CD4-positive, alpha-beta T cell treated with Interleukin-21 for 1 hour (primary cell): ENCODE data around the gene WAC.
"Not testable (repeated sequence)": the region's sequence is repeated elsewhere in the genome, so short reads cannot be mapped to it uniquely, and the experiment has no call there.

Experiments
- DNase-seq: peaks from one replicate; pipeline ENCODE4 v3.0.0-alpha.2; 2020

WAC gene

GRCh38 chr10:28619455-28619854 is 86.5 kb downstream of the WAC start:
- DNase-seq: no peak

- no peak for DNase-seq
Measured at GRCh38 chr10:28620251-28620650, 87.3 kb downstream of the WAC start.

DNA sequence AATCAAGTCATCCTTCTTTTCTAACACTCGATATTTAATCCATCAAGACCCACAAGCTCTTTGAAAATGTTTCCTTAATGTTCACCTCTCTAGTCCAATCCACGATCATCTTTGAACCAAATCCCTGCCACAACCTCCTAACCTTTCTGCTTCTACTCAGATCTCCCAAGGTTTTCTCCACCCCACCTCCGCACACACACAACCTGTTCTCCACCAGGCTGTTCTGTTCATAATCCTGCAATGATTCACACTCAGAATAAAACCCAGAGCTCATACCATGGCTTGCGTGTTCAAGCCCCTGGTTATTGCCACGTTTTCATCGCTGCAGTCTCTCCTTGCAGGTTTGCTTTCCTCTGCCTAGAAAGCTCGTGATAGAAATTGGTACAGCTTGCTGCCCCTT is 90.6 kb downstream of the WAC start:
- no peak for DNase-seq

DNA sequence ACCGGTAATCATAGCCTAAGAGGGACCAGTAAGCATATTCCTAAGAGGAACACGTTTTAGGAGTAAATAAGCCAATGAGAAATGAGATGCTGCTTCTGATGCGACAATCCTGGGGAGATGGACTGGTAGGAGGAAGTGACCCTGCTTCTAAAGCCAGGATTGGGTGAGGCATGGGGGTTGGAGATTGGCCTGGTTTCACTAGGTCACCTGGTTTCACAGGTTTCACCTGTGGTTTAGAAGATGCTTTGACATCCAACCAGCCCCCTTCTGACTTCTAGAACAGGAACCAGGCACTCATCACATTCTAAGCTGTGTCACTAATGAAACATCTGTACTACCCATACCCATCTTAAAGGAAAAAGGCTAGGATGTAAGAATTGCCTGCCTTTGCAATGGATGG is 91.4 kb downstream of the WAC start:
- DNase-seq: no peak

DNA sequence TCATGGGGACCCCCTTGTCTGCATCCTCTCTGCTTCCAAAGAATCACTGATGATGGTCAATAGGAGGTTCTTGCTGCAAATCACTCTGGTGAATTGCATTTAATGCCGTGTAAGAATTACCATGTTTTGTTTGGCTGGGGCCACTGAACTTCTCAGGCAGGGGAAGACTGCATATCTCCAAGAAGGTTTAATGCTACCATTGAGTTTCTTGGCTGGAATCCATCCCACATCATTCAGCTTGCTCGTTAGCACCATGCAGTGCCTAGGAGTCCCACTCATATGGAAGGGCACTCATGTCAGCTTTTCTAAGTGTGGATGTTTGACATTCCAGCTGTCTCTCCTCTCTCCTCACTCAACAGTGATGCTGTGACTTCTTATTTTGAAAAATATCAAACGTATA is 94.2 kb downstream of the WAC start:
- no peak for DNase-seq

- DNase-seq: peak; percentile 58
Measured at GRCh38 chr10:28628184-28628893, 95.4 kb downstream of the WAC start.

DNA sequence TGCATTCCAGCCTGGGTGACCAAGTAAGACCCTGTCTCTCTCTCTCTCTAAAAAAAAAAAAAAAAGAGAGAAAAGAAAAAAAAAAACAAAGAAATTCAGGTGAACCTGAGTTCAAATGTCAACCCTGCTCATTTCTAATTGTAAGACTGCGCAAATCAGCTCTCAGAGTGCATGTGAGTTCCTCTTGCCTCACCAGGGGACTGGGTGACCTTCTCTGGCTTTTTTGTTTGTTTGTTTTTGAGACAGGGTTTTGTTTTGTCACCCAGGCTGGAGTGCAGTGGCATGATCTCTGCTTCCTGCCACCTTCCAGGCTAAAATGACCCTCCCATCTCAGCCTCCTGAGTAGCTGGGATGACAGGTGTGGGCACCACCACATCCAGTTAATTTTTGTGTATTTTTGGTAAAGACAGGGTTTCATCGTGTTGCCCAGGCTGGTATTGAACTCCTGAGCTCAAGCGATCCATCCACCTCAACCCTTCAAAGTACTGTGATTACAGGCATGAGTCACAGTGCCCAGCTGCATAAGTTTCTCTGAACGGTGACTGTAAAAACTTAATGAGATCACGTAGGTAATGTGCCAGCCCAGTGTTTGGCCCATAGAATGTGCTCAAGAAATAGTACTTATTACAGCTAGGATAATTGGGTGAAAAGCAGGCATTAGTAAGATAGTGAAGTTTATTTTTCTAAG is 99.1 kb downstream of the WAC start:
- no peak for DNase-seq

- DNase-seq: no peak
Measured at GRCh38 chr10:28632584-28632945, 99.6 kb downstream of the WAC start.

DNA sequence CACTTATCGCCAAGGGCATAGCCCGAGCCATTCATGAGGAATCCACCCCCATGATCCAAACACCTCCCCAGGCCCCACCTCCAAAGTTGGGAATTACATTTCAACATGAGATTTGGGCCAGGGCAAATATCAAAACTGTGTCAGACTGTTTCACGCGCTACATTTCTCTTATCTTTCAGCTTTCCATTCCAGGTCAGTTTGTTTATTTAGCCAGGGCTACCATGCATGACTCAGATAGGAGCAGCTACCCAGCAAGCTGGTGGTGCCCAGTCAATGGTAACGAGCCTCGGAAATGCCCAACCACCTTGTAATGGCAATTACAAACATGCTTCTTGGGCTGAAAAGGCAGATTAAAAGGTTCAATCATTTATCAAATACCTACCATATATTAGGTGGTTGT is 100.8 kb downstream of the WAC start:
- DNase-seq: no peak

DNA sequence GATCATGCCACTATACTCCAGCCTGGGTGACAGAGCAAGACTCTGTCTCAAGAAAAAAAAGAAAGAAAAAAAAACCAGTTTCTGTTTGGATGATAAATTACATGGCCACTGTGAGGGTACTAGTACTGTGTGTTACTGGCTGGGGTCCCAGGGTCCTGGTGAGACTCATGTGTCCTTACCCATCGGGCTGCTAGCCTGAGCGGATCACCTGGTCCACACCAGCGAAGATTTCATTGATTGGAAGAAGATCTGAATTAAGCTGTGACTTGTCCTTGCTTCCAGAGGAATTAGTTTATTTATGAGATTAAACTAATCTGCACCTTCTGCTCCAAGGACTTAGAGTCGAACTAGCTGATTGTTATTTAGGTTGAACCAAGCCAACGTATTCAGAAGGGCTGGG is 104.4 kb downstream of the WAC start:
- no peak for DNase-seq

GRCh38 chr10:28638392-28638791 is 105.5 kb downstream of the WAC start:
- DNase-seq: no peak

DNA sequence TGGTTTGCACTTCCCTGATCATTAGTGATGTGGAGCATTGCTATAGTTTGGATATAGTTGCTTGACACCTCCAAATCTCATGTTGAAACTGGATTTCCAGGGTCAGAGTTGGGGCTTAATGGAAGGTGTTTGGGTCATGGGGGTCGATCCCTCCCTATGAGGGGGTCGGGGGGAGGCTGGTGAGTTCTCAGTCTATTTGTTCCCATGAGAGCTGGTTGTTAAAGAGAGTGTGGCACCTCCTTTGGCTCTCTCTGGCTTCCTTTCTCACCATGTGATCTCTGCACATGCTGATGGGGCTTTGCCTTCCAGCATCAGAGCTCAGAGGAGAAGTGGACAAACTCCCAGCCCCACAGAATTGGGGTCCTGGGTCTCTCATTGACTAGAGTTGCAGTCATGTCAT is 107.6 kb downstream of the WAC start:
- no peak for DNase-seq

DNA sequence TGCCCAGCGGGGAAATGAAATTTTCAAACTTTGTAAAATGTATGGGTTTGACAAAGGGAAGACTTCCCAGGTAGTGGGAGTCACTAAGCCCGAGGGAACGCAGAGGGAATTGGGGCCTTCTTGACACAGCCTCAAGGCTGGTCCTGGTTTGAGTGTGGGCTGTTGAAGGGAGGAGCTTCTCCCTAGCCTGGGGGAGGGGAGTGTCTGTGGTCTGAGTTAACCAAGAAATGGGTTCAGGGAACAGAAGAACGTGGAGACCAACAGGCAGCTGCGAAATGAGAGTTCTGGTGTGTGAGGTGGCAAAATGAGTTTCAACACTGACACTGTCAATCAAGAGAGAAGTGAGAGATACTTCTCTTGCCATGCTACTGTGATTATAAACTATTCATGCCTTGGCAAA is 111.7 kb downstream of the WAC start:
- no peak for DNase-seq

DNA sequence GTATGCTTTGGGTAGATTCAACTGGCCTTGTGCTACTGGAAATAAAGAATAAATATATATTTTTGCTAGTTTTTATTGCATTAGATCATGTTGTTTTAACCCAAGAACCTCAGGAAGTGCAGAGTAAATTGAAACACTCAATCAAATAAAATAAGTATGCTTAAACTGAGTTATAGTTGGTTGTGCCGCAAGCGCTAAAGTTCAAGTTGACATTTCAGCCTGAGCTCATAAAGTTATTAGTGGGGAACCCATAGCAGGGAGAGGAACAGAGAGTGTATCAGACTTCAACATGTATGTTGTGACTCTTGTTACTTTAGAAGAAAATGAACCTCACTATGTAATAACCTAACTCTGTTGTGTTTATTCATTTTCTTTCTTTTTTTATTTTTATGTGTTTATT is 119.2 kb downstream of the WAC start:
- DNase-seq: no peak

- DNase-seq: no peak
Measured at GRCh38 chr10:28652703-28653102, 119.8 kb downstream of the WAC start.

- DNase-seq: not testable (repeated sequence)
Measured at GRCh38 chr10:28658824-28659223, 125.9 kb downstream of the WAC start.

- DNase-seq: no peak
Measured at GRCh38 chr10:28661035-28661434, 128.1 kb downstream of the WAC start.

DNA sequence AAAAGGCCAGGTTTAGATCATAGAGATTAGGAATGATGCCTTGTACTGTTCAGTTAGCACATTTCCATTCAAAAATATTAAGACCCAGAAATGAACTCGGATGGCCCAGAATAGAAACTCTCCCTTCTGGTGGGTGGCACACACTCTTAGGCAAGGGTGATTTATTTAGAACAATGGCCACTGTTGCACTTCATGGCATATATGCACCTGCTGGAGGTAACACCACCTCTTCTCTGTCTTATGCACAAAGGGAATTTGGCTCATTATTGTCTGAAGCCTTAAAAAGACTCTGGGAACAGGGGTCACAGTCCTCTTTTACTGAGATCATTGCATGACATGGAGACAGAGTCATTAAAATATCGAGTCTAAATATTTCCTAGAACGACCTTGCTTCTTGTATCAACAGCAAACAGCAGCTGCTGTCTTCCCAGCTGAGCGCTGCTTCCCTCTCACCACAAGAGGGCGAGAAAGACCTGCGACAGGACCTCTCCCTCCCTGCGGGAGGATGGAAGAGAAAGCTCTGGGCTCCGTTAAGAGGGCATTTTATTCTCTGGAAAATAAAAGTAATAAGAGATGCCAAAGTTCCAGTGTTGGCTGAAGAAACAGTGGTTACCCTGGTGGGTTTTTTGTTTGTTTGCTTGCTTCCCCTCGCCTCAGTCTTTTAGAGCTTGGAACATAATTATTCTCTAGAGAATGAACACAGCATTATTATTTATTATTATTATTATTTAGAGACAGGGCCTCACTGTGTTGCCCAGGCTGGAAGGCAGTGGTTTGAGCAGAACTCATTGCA is 130.9 kb downstream of the WAC start:
- peak; percentile 74 for DNase-seq

DNA sequence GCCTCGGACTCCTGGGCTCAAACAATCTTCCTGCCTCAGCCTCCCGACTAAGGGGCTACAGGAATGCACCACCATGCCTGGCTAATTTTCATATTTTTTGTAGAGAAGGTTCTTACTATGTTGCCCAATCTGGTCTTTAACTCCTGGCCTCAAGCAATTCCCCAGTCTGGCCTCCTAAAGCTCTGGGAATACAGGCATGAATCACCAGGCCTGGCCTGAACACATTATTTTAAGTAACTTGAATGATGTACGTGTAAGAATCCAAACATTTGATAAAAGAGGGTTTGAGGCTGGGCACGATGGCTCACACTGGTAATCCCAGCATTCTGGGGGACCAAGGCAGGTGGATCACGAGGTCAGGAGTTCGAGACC is 131.4 kb downstream of the WAC start:
- DNase-seq: no peak

DNA sequence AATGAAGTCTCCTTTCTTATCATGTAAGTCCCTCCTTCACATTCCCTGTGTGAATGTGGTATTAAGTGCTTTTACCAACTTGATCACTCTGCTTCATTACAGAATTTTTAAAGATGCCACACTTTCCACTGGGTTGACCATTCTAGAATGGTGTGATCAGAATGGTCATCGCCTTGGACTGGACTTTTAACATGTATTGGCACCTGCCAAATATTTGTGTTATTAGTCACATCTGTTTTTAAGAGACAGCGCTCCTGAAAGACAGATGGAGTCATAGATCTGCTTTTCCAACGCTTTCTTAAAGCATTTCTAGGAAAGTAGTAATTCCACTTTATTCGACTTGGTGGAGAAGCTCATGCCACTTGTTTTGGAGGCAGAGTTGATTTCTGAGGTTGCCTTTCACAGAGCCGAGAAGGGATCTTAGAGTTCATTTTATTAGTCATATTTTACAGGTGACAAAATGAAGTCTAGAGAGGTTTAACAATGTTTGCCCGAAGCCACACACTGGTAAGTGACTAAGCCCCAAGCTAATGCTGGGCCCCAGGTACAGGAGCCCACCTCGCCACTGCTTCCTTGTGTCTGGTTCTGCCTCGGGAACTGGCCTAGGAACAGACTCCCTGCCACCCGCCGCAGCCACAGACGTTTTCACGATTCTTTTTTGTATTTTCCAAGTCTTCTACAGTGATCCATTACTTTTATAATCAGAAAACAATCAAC is 134.0 kb downstream of the WAC start:
- no peak for DNase-seq

DNA sequence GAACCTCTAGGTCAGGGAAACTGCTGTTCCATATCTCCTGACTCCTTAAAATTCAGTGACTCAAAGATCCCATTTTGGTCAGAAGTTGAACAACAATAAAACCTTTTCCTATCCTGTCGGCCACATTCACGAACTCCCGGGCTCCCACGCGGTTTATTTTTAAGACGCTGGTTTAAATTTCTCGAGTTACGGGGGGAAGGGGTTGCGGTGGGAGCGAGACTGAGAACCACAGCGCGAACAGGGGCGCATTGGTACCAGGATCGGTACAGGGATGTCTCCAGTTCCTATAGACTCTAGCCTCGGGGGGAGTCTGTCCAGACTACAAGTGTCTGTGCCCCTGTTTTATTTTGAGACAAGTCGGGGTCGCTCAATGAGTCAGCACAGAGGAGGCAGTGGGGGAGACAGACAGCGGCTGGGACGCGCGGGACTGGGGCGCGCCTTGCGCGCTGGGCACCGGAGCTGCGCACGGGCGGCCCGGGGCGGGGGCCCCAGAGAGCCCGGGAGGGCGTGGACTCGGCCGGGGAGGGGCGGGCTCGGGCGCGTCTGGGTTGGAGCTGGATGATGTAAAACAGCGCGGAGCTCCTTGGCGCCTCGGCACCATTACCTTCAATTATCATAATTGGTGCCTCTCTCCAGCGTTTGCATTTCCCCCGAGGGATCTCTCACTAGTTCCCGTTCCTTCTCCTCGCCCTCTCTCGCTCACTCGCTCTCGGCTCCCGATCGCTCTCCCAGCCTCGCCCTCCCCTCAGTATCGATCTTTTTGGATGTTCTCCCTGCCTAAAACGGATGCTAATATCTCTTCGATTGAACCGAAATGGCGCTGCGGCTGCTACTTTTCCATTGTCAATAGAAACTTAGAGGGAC is 135.7 kb downstream of the WAC start:
- DNase-seq: peak; percentile 35
